PC-3 (cell line): ENCODE data around the gene EIF4G1. TPM values are rescaled to one million over a fixed set of nuclear protein-coding genes. Genes with fewer than 3 reads are reported as not detected.

ENCODE experiments used
- ATAC-seq: fragments of 200-7000 bp; cut with Tn5 transposase; 2 replicates; pipeline ENCODE4 v1.9.1; 2020; ENCODE audit warnings: mild to moderate bottlenecking, moderate library complexity
- BruUV-seq: library from RNA; stranded (reverse); fragments of 400-500 nt; replicated peaks from 2 replicates; lab custom pipeline; 2021; lab: Mats Ljungman, UMichigan
- CTCF ChIA-PET: fragments of 300-600 bp; sonication (Branson Sonifier 250); formaldehyde crosslinking; loops from one replicate; lab custom pipeline; 2022; ENCODE audit warnings: antibody characterized with exemption; lab: Charles Lee
- POLR2A ChIA-PET: fragments of 300-600 bp; sonication (Branson Sonifier 250); formaldehyde crosslinking; loops from one replicate; lab custom pipeline; 2022; ENCODE audit warnings: antibody characterized with exemption; ENCODE audit not compliant: unreplicated experiment; lab: Charles Lee
- DNase-seq: peaks from one replicate; pipeline ENCODE4 v3.0.0-alpha.2; 2015
- H2AFZ ChIP-seq: fragments of 300-600 bp; sonication (generic); 2 replicates; pipeline ENCODE4 v1.6.0; 2016; ENCODE audit warnings: antibody characterized with exemption, low read length
- H3F3A ChIP-seq: fragments of 300-600 bp; sonication (generic); one replicate; pipeline ENCODE4 v1.6.0; 2017; ENCODE audit warnings: antibody characterized with exemption, low read length, control low read depth, mild to moderate bottlenecking; ENCODE audit not compliant: unreplicated experiment
- H3K27ac ChIP-seq: fragments of 300-600 bp; sonication (generic); 2 replicates; pipeline ENCODE4 v1.5.1; 2016; ENCODE audit warnings: mild to moderate bottlenecking, low read length
- H3K27me3 ChIP-seq: fragments of 300-600 bp; sonication (generic); 2 replicates; pipeline ENCODE4 v1.6.1; 2016; ENCODE audit warnings: low read length, mixed read lengths
- H3K36me3 ChIP-seq: fragments of 300-600 bp; sonication (generic); 2 replicates; pipeline ENCODE4 v1.6.1; 2016; ENCODE audit warnings: low read depth, mixed run types, low read length, mixed read lengths
- H3K4me1 ChIP-seq: fragments of 300-600 bp; sonication (generic); 2 replicates; pipeline ENCODE4 v1.5.1; 2016; ENCODE audit warnings: low read length; ENCODE audit not compliant: insufficient read depth
- H3K4me2 ChIP-seq: fragments of 300-600 bp; sonication (generic); 2 replicates; pipeline ENCODE4 v1.6.0; 2016; ENCODE audit warnings: low read length
- H3K4me3 ChIP-seq: fragments of 300-600 bp; sonication (generic); 2 replicates; pipeline ENCODE4 v1.5.1; 2016; ENCODE audit warnings: mild to moderate bottlenecking, low read length, mixed read lengths
- H3K79me2 ChIP-seq: fragments of 300-600 bp; sonication (generic); 2 replicates; pipeline ENCODE4 v1.6.1; 2017; ENCODE audit warnings: low read length, mixed read lengths
- H3K9ac ChIP-seq: fragments of 300-600 bp; sonication (generic); 2 replicates; pipeline ENCODE4 v1.6.0; 2016; ENCODE audit warnings: mild to moderate bottlenecking, low read length
- H3K9me2 ChIP-seq: fragments of 300-600 bp; sonication (generic); replicated peaks from 2 replicates; pipeline ENCODE4 v1.6.1; 2016; ENCODE audit warnings: mixed run types, low read length, mixed read lengths
- H3K9me3 ChIP-seq: fragments of 300-600 bp; sonication (generic); 2 replicates; pipeline ENCODE4 v1.6.1; 2016; ENCODE audit warnings: low read length, mixed read lengths
- H4K20me1 ChIP-seq: fragments of 300-600 bp; sonication (generic); 2 replicates; pipeline ENCODE4 v1.6.1; 2016; ENCODE audit warnings: low read length, mixed read lengths
- EZH2 ChIP-seq: fragments of 300-600 bp; sonication (generic); IDR thresholded peaks from one replicate; pipeline ENCODE4 v1.6.1; 2017; ENCODE audit warnings: antibody characterized with exemption, mild to moderate bottlenecking, low read length; ENCODE audit not compliant: unreplicated experiment
- EZH2phosphoT487 ChIP-seq: fragments of 300-600 bp; sonication (generic); IDR thresholded peaks from 2 replicates; pipeline ENCODE4 v1.6.1; 2018; ENCODE audit warnings: mild to moderate bottlenecking, antibody characterized with exemption, low read length, borderline replicate concordance
- intact Hi-C: fragments of 100-400 bp; cut with micrococcal nuclease; formaldehyde crosslinking; loops from 2 replicates; pipeline ENCODE4 v1.9.0; 2023
- total RNA-seq: library from RNA; depleted of rRNA; stranded (reverse); fragments of >200 nt; gene quantifications from 2 replicates; pipeline ENCODE4 v1.2.3, GENCODE V29; 2014
- TF ChIP-seq, protein P1 (sequence below): fragments of 300-600 bp; sonication (generic); conservative IDR thresholded peaks from 2 replicates; pipeline ENCODE4 v1.5.1; 2017; ENCODE audit warnings: antibody characterized with exemption, low read depth, mild to moderate bottlenecking, low read length

EIF4G1 gene
- total RNA-seq, 1 experiment from 2014 or later: 463 TPM

DNA sequence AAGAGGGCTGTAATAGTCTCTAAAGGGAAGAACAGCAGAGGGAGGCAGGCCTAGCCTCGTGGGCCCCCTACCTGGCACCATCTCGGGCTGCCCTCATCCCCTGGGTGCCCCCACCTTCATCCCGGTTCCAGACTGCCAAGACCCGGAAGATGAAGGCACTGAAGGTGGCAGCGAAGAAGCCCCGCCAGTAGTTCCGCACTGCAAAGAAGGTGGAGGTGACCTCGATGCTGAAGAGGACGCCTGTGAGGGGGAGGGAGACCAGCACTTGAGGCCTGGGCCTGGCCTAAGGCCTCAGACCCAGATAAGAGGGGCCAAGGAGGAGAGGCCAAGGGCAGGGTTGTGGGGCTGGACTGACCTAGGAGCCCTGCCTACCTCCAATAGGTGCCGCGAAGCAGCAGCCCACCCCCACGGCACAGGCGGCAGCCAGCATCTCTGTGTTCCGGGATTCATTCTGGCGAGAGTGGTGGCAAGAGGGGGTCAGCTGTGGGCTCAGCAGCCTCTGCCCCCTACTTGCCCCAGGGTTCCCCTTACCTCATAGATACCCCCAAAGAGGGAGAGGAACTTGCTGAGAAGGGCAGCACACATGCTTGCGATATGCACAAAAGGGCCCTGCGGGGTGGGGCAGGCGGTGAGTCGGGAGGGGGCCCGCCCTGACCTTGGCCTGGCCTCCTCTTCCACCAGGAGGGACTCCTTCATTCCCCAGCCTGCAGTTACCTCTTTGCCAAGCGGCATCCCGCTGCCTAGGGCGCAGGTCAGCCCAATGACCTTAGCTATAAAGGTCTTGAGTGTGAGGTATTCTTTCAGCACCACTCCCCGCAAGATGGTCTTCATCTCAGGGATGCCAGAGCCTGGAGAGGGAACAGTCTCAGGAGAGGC lies 43.1 kb downstream of the EIF4G1 start:
- CTCF ChIA-PET: no interaction called here
- ATAC-seq (no peak), DNase-seq (no peak)
- BruUV-seq: no TSS peak
- Histone ChIP-seq H3K79me2 (peaks cover 14% of the 10 kb centered on the region), H3K9ac (no peak overlapping the region), H3K4me1 (peaks cover 10% of the 10 kb centered on the region), H3K4me2 (no peak overlapping the region), H3K9me2 (no peaks in the 10 kb centered on the region), H3F3A (no peaks in the 10 kb centered on the region), H3K9me3 (no peaks in the 10 kb centered on the region), H3K4me3 (no peak overlapping the region), H4K20me1 (no peaks in the 10 kb centered on the region), H2AFZ (no peak overlapping the region), H3K27ac (no peak overlapping the region), H3K36me3 (peaks cover 7% of the 10 kb centered on the region; the same call in 1 of the 2 replicates), H3K27me3 (no peaks in the 10 kb centered on the region)
- POLR2A ChIA-PET: no interaction called here
- intact Hi-C loops: no loop called here
- no peak for TF ChIP-seq EZH2
- TF ChIP-seq, protein P1, sequence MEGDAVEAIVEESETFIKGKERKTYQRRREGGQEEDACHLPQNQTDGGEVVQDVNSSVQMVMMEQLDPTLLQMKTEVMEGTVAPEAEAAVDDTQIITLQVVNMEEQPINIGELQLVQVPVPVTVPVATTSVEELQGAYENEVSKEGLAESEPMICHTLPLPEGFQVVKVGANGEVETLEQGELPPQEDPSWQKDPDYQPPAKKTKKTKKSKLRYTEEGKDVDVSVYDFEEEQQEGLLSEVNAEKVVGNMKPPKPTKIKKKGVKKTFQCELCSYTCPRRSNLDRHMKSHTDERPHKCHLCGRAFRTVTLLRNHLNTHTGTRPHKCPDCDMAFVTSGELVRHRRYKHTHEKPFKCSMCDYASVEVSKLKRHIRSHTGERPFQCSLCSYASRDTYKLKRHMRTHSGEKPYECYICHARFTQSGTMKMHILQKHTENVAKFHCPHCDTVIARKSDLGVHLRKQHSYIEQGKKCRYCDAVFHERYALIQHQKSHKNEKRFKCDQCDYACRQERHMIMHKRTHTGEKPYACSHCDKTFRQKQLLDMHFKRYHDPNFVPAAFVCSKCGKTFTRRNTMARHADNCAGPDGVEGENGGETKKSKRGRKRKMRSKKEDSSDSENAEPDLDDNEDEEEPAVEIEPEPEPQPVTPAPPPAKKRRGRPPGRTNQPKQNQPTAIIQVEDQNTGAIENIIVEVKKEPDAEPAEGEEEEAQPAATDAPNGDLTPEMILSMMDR: no peak
- no peak for TF ChIP-seq EZH2phosphoT487

GRCh38 chr3:184358124-184358767 lies 43.8 kb downstream of the EIF4G1 start:
- ATAC-seq (no peak), DNase-seq (no peak)
- Histone ChIP-seq H3K36me3 (no peaks in the 10 kb centered on the region; the same call in 1 of the 2 replicates), H4K20me1 (no peaks in the 10 kb centered on the region), H3K4me2 (no peak overlapping the region), H3K27ac (no peak overlapping the region), H2AFZ (no peak overlapping the region), H3K9me3 (no peaks in the 10 kb centered on the region), H3K9me2 (no peaks in the 10 kb centered on the region), H3K9ac (no peak overlapping the region), H3K27me3 (no peaks in the 10 kb centered on the region), H3K4me3 (no peak overlapping the region), H3F3A (no peaks in the 10 kb centered on the region), H3K79me2 (peaks cover 14% of the 10 kb centered on the region), H3K4me1 (peaks cover 10% of the 10 kb centered on the region)
- TF ChIP-seq, protein P1: no peak
- no peak for TF ChIP-seq EZH2
- no peak for TF ChIP-seq EZH2phosphoT487
- no TSS peak for BruUV-seq
- intact Hi-C loops: no loop called here
- ChIA-PET POLR2A (no interaction called here), CTCF (no interaction called here)
